Astrocyte (in vitro differentiated cells and primary cell): Measurements from ENCODE around the gene STARD13. TPM values are rescaled to one million over a fixed set of nuclear protein-coding genes. Genes with fewer than 3 reads are reported as not detected.

Experiments
- DNase-seq: peaks from one replicate; pipeline ENCODE4 v3.0.0-alpha.2; 2010; ENCODE audit warnings: low read depth
- FAIRE-seq: peaks from 2 replicates; lab custom pipeline; 2011; peaks lifted over from hg19 to GRCh38; lab: Jason Lieb, UNC
- H2AFZ ChIP-seq: 2 replicates; pipeline ENCODE4 v1.6.0; 2012; ENCODE audit warnings: low read depth, low read length, inconsistent platforms
- H3K27ac ChIP-seq: 2 replicates; pipeline ENCODE4 v1.5.1; 2011; ENCODE audit warnings: low read depth, low read length, inconsistent platforms
- H3K27me3 ChIP-seq: 2 replicates; pipeline ENCODE4 v1.6.0; 2011; ENCODE audit warnings: low read length, inconsistent platforms; ENCODE audit not compliant: insufficient read depth
- H3K36me3 ChIP-seq: 2 replicates; pipeline ENCODE4 v1.5.1; 2011; ENCODE audit warnings: low read length, inconsistent platforms; ENCODE audit not compliant: insufficient read depth
- H3K4me1 ChIP-seq: 2 replicates; pipeline ENCODE4 v1.5.1; 2011; ENCODE audit warnings: low read length, inconsistent platforms; ENCODE audit not compliant: insufficient read depth
- H3K4me2 ChIP-seq: 2 replicates; pipeline ENCODE4 v1.6.0; 2012; ENCODE audit warnings: low read length, inconsistent platforms
- H3K4me3 ChIP-seq: 2 replicates; pipeline ENCODE4 v1.5.1; 2011; ENCODE audit warnings: low read depth, mild to moderate bottlenecking, low read length, inconsistent platforms; ENCODE audit not compliant: insufficient read depth
- H3K79me2 ChIP-seq: 2 replicates; pipeline ENCODE4 v1.6.0; 2012; ENCODE audit warnings: mild to moderate bottlenecking, low read length, inconsistent platforms; ENCODE audit not compliant: insufficient read depth
- H3K9ac ChIP-seq: 2 replicates; pipeline ENCODE4 v1.6.0; 2012; ENCODE audit warnings: mild to moderate bottlenecking, low read length, inconsistent platforms
- H3K9me3 ChIP-seq: 2 replicates; pipeline ENCODE4 v1.5.1; 2012; ENCODE audit warnings: low read depth, mild to moderate bottlenecking, low read length, inconsistent platforms; ENCODE audit not compliant: insufficient read depth
- H4K20me1 ChIP-seq: 2 replicates; pipeline ENCODE4 v1.6.0; 2012; ENCODE audit warnings: low read length, inconsistent platforms; ENCODE audit not compliant: insufficient read depth
- H3K27ac Mint-ChIP-seq: one replicate; pipeline ENCODE4 v1.8.0; 2021; ENCODE audit warnings: mild to moderate bottlenecking, mixed read lengths; ENCODE audit not compliant: unreplicated experiment
- H3K27me3 Mint-ChIP-seq: one replicate; pipeline ENCODE4 v1.8.0; 2021; ENCODE audit warnings: low read depth, mixed read lengths; ENCODE audit not compliant: unreplicated experiment
- H3K36me3 Mint-ChIP-seq: one replicate; pipeline ENCODE4 v1.8.0; 2021; ENCODE audit warnings: low read depth, mixed read lengths; ENCODE audit not compliant: unreplicated experiment
- H3K4me1 Mint-ChIP-seq: one replicate; pipeline ENCODE4 v1.8.0; 2021; ENCODE audit warnings: low read depth, mixed read lengths; ENCODE audit not compliant: unreplicated experiment
- H3K4me3 Mint-ChIP-seq: one replicate; pipeline ENCODE4 v1.8.0; 2021; ENCODE audit warnings: mild to moderate bottlenecking, moderate library complexity, mixed read lengths; ENCODE audit not compliant: unreplicated experiment
- H3K9me3 Mint-ChIP-seq: one replicate; pipeline ENCODE4 v1.8.0; 2021; ENCODE audit warnings: mild to moderate bottlenecking, mixed read lengths; ENCODE audit not compliant: unreplicated experiment
- EZH2 ChIP-seq: IDR thresholded peaks from 2 replicates; pipeline ENCODE4 v1.6.1; 2012; ENCODE audit warnings: mild to moderate bottlenecking, low read length, inconsistent platforms; ENCODE audit not compliant: insufficient read depth
- total RNA-seq: library from RNA; stranded (reverse); gene quantifications from 2 replicates; pipeline ENCODE4 v1.2.1, GENCODE V29; 2021
- TF ChIP-seq, protein P1 (sequence below): IDR thresholded peaks from 2 replicates; pipeline ENCODE4 v1.5.1; 2011; ENCODE audit warnings: low read depth, mild to moderate bottlenecking, inconsistent platforms, low read length, moderate library complexity; ENCODE audit not compliant: insufficient read depth

STARD13 gene
- total RNA-seq, 1 donor from 2014 or later: 30.1 TPM

DNA sequence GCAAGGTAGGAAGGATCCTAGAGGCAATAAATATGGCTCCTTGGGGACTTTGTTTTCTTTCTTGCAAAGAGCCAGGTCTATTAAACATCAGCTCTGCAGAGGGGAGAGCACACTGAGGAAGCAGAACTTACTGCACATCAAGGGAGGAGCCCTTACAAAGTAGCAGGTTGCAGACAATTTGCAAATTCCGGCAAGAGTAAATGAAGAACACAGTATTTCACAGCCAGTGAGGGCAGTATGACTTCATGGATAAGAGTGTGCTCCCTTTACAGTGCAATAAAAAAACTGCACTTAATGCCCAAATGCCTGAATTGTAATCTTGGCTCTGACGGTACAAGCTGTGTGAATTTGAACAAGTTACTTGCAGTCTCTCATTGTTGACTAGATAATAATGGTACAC lies 75.5 kb downstream of the STARD13 start:
- H3K4me2 ChIP-seq: no peak overlapping the region
- H3K79me2 ChIP-seq: peaks cover 91% of the 10 kb centered on the region
- no peak overlapping the region for H3K4me3 ChIP-seq
- no peaks in the 10 kb centered on the region for H3K9me3 ChIP-seq
- H3K4me1 ChIP-seq: peaks cover 54% of the 10 kb centered on the region
- no peak for FAIRE-seq
- no peak overlapping the region for H3K9ac ChIP-seq
- no peak overlapping the region for H2AFZ ChIP-seq
- no peaks in the 10 kb centered on the region for H3K36me3 ChIP-seq
- no peaks in the 10 kb centered on the region for H3K27me3 ChIP-seq
- no peak for DNase-seq
- H4K20me1 ChIP-seq: peaks cover 7% of the 10 kb centered on the region
- no peak for TF ChIP-seq EZH2
- TF ChIP-seq, protein P1, sequence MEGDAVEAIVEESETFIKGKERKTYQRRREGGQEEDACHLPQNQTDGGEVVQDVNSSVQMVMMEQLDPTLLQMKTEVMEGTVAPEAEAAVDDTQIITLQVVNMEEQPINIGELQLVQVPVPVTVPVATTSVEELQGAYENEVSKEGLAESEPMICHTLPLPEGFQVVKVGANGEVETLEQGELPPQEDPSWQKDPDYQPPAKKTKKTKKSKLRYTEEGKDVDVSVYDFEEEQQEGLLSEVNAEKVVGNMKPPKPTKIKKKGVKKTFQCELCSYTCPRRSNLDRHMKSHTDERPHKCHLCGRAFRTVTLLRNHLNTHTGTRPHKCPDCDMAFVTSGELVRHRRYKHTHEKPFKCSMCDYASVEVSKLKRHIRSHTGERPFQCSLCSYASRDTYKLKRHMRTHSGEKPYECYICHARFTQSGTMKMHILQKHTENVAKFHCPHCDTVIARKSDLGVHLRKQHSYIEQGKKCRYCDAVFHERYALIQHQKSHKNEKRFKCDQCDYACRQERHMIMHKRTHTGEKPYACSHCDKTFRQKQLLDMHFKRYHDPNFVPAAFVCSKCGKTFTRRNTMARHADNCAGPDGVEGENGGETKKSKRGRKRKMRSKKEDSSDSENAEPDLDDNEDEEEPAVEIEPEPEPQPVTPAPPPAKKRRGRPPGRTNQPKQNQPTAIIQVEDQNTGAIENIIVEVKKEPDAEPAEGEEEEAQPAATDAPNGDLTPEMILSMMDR: no peak
- H3K27me3 Mint-ChIP-seq: no peaks in the 10 kb centered on the region
- no peak overlapping the region for H3K27ac Mint-ChIP-seq
- H3K4me1 Mint-ChIP-seq: peaks cover 46% of the 10 kb centered on the region
- no peak overlapping the region for H3K27ac ChIP-seq
- no peak overlapping the region for H3K4me3 Mint-ChIP-seq
- peaks cover 5% of the 10 kb centered on the region for H3K36me3 Mint-ChIP-seq
- no peaks in the 10 kb centered on the region for H3K9me3 Mint-ChIP-seq

GRCh38 chr13:33208290-33209220 lies 77.0 kb downstream of the STARD13 start:
- peaks cover 98% of the 10 kb centered on the region for H3K79me2 ChIP-seq

More at GRCh38 chr13:33208290-33209220, 77.0 kb downstream of the STARD13 start:
- no peaks in the 10 kb centered on the region for H3K9me3 ChIP-seq
- H2AFZ ChIP-seq: no peak overlapping the region
- no peak overlapping the region for H3K4me3 ChIP-seq
- Mint-ChIP-seq H3K27ac (peak overlapping the region; percentile 42), H3K27me3 (no peaks in the 10 kb centered on the region), H3K36me3 (peaks cover 5% of the 10 kb centered on the region), H3K4me1 (peaks cover 39% of the 10 kb centered on the region), H3K4me3 (no peak overlapping the region), H3K9me3 (no peaks in the 10 kb centered on the region)
- H3K27ac ChIP-seq: peak overlapping the region; percentile 46
- FAIRE-seq (no peak), DNase-seq (no peak)
- peaks cover 11% of the 10 kb centered on the region for H4K20me1 ChIP-seq
- no peaks in the 10 kb centered on the region for H3K27me3 ChIP-seq
- no peaks in the 10 kb centered on the region for H3K36me3 ChIP-seq
- peaks cover 49% of the 10 kb centered on the region for H3K4me1 ChIP-seq
- no peak overlapping the region for H3K9ac ChIP-seq
- peak overlapping the region; percentile 47 for H3K4me2 ChIP-seq
- TF ChIP-seq, protein P1: no peak
- no peak for TF ChIP-seq EZH2
